ENCODE results near the gene CXXC5.

DNA sequence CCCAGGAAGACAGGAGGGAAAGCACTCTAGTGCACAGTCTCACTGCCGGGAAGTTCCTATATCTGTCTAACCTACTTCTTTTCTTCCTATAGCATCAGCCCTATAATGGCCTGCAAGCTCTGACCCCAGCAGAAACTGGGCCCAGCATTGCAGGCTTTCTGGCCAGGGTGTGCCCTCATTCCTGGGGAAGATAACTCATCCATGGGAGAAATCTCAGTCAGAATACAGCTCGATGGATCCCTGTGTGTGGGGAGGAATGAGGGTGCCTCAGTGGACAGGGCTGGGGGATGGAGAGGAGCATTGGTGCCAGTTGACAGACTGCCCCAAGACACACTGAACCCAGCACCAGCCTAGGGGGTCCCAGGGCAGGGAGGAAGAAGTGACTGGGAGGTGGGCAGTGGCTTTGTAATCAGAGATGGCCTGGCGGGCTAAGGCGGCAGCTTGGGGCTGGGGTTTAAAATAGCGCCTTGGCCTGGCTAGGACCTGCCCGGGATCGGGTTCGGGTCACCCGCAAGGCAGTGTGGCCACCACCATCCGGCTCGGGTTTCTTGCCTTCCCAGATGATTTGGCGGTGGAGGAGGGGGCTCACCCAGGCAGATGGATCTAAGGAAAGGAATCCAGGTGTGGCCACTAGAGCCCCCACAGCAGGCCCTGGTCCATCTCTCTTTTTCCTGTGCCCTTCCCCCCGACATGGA is 7.6 kb upstream of the CXXC5 start:
- TF ChIP-seq POLR2A (IDR thresholded peaks at IDR 0.05) = no peak
- no peak for TF ChIP-seq CTCF (IDR thresholded peaks at IDR 0.05)
- TF ChIP-seq EP300 (IDR thresholded peaks at IDR 0.05) = no peak
- TF ChIP-seq POLR2AphosphoS5 (IDR thresholded peaks at IDR 0.05) = no peak
